Superior temporal gyrus (tissue), 1 donor: ENCODE measurements around the gene GALR2.

Source experiments
- DNase-seq: peaks from one replicate; pipeline ENCODE4 v3.0.0-alpha.2; 2016; ENCODE audit errors: extremely low spot score

Gene GALR2

GRCh38 chr17:76094046-76094445 is 19.5 kb downstream of the GALR2 start:
- DNase-seq = no peak

- no peak for DNase-seq
Measured at GRCh38 chr17:76095943-76096342, 21.4 kb downstream of the GALR2 start.

- no peak for DNase-seq
Measured at GRCh38 chr17:76097716-76098295, 23.2 kb downstream of the GALR2 start.

GRCh38 chr17:76102944-76103273 is 28.3 kb downstream of the GALR2 start:
- DNase-seq = no peak

- DNase-seq = peak; percentile 98
Measured at GRCh38 chr17:76103274-76104139, 28.9 kb downstream of the GALR2 start, which contains the start of gene EXOC7. Gene EXOC7, minus strand, starts transcription at chr17:76103787. Its CDS starts 95 bp downstream, at chr17:76103692.

- DNase-seq = no peak
Measured at GRCh38 chr17:76104140-76104895, 29.7 kb downstream of the GALR2 start.

GRCh38 chr17:76104896-76105231 is 30.3 kb downstream of the GALR2 start:
- DNase-seq = no peak

- DNase-seq = no peak
Measured at GRCh38 chr17:76106703-76107102, 32.1 kb downstream of the GALR2 start.

GRCh38 chr17:76107509-76107908 is 32.9 kb downstream of the GALR2 start:
- no peak for DNase-seq

- DNase-seq = no peak
Measured at GRCh38 chr17:76111956-76112355, 37.4 kb downstream of the GALR2 start.

- no peak for DNase-seq
Measured at GRCh38 chr17:76115138-76115754, 40.7 kb downstream of the GALR2 start.

- no peak for DNase-seq
Measured at GRCh38 chr17:76119409-76120371, 45.1 kb downstream of the GALR2 start.

GRCh38 chr17:76120658-76121008 is 46.1 kb downstream of the GALR2 start:
- no peak for DNase-seq

GRCh38 chr17:76121932-76122430 is 47.4 kb downstream of the GALR2 start:
- no peak for DNase-seq

GRCh38 chr17:76122431-76123190 is 48.0 kb downstream of the GALR2 start:
- DNase-seq = no peak

- DNase-seq = no peak
Measured at GRCh38 chr17:76123191-76123499, 48.6 kb downstream of the GALR2 start.

- DNase-seq = no peak
Measured at GRCh38 chr17:76123749-76124581, 49.4 kb downstream of the GALR2 start.

- no peak for DNase-seq
Measured at GRCh38 chr17:76124582-76125390, 50.2 kb downstream of the GALR2 start.

- DNase-seq = no peak
Measured at GRCh38 chr17:76125391-76125675, 50.8 kb downstream of the GALR2 start.
